Gastroesophageal sphincter (tissue), 3 donors: ENCODE data around the gene ORC6.

ENCODE experiments used
- CTCF ChIP-seq, 4 experiments: fragments of 200-600 bp in 2 of 4; fragments of 450-650 bp in 2 of 4; sonication (generic) in 1 of 4; IDR thresholded peaks; one replicate each; pipeline ENCODE4 v1.5.1; 2017 to 2019; ENCODE audit warnings: antibody characterized with exemption in 4 of 4, mild to moderate bottlenecking in 2 of 4, moderate library complexity in 2 of 4
- EP300 ChIP-seq: sonication (generic); formaldehyde crosslinking; IDR thresholded peaks from one replicate; pipeline ENCODE4 v1.6.1; 2017; ENCODE audit warnings: antibody characterized with exemption, mild to moderate bottlenecking
- POLR2A ChIP-seq, 2 donors: fragments of 450-650 bp; IDR thresholded peaks; one replicate each; pipeline ENCODE4 v1.6.1; 2017; ENCODE audit warnings: antibody characterized with exemption in 2 of 2, mild to moderate bottlenecking in 2 of 2, moderate library complexity in 1 of 2
- POLR2AphosphoS5 ChIP-seq: sonication (generic); formaldehyde crosslinking; IDR thresholded peaks from one replicate; pipeline ENCODE4 v1.6.1; 2017; ENCODE audit warnings: antibody characterized with exemption

- no peak for TF ChIP-seq POLR2AphosphoS5
- TF ChIP-seq POLR2A (IDR thresholded peaks at IDR 0.05) = no peak
- TF ChIP-seq CTCF (IDR thresholded peaks at IDR 0.05) = no peak
- TF ChIP-seq EP300 = no peak
Measured at GRCh38 chr16:46690281-46691178, 1.1 kb downstream of the ORC6 start.
